ENCODE data around the gene CASKIN1.

- TF ChIP-seq CTCF (IDR thresholded peaks at IDR 0.05; ENCODE audit: control extremely low read depth in 1 of 3, insufficient read depth in 1 of 3, low read depth in 1 of 3, low read length in 3 of 3) (no peak), JUND (IDR thresholded peaks at IDR 0.05; ENCODE audit: low read length) (no peak), EZH2 (IDR thresholded peaks at IDR 0.05; ENCODE audit: low read depth, low read length, severe bottlenecking) (no peak), POLR2A (IDR thresholded peaks at IDR 0.05; ENCODE audit: control extremely low read depth in 1 of 2, low read depth in 2 of 2, low read length in 2 of 2) (no peak), EGR1 (IDR thresholded peaks at IDR 0.05; ENCODE audit: borderline replicate concordance, low read depth, low read length) (no peak), RXRA (IDR thresholded peaks at IDR 0.05; ENCODE audit: insufficient read depth, low read depth, low read length) (no peak), ATF2 (IDR thresholded peaks at IDR 0.05; ENCODE audit: low read length) (no peak), RAD21 (IDR thresholded peaks at IDR 0.05 in 1 of 2, conservative IDR thresholded peaks at IDR 0.05 in 1 of 2; ENCODE audit: low read depth in 2 of 2, low read length in 2 of 2) (no peak), TAF1 (IDR thresholded peaks at IDR 0.05; ENCODE audit: low read depth, low read length) (no peak), ATF3 (IDR thresholded peaks at IDR 0.05; ENCODE audit: insufficient read depth, low read depth, low read length) (no peak), TCF12 (IDR thresholded peaks at IDR 0.05; ENCODE audit: low read depth, low read length) (no peak), POLR2AphosphoS5 (IDR thresholded peaks at IDR 0.05; ENCODE audit: low read depth, low read length) (no peak; the same call in 1 of the 2 replicates), CEBPB (IDR thresholded peaks at IDR 0.05; ENCODE audit: low read depth, low read length) (no peak)
Measured at GRCh38 chr16:2235234-2235651, 38.8 kb upstream of the CASKIN1 start.

Measured in H1 (cell line).